GM21717 (cell line): Measurements from ENCODE around the gene ELN.
"Not testable (repeated sequence)": the region's sequence is repeated elsewhere in the genome, so short reads cannot be mapped to it uniquely, and the experiment has no call there.

ENCODE experiments used
- ATAC-seq: cut with Tn5 transposase; IDR thresholded peaks from one replicate; pipeline ENCODE4 v1.9.1; 2021; ENCODE audit warnings: mild to moderate bottlenecking, moderate library complexity; ENCODE audit not compliant: unreplicated experiment

Gene ELN

GRCh38 chr7:74027683-74028320 lies at the start of gene ELN:
Gene ELN, plus strand, starts transcription at chr7:74028173. Its CDS starts 15 bp downstream, at chr7:74028188.
- ATAC-seq, result no peak

- no peak for ATAC-seq
These were observed 49.1 kb upstream of the ELN start for GRCh38 chr7:73978661-73979563.

- not testable (repeated sequence) for ATAC-seq
These were observed 48.3 kb upstream of the ELN start for GRCh38 chr7:73979656-73980055.

- ATAC-seq, result no peak
These were observed 47.8 kb upstream of the ELN start for GRCh38 chr7:73980206-73980605.

- no peak for ATAC-seq
These were observed 46.0 kb upstream of the ELN start for GRCh38 chr7:73981933-73982332.

- no peak for ATAC-seq
These were observed 44.4 kb upstream of the ELN start for GRCh38 chr7:73983437-73984164.

GRCh38 chr7:73984481-73985205 lies 43.3 kb upstream of the ELN start:
- ATAC-seq, result no peak

- no peak for ATAC-seq
These were observed 42.2 kb upstream of the ELN start for GRCh38 chr7:73985737-73986141.

- no peak for ATAC-seq
These were observed 41.8 kb upstream of the ELN start for GRCh38 chr7:73986158-73986631.

GRCh38 chr7:73987298-73987697 lies 40.7 kb upstream of the ELN start:
- no peak for ATAC-seq

GRCh38 chr7:73988197-73988596 lies 39.8 kb upstream of the ELN start:
- ATAC-seq, result no peak

- ATAC-seq, result no peak
These were observed 36.4 kb upstream of the ELN start for GRCh38 chr7:73991522-73992100.

GRCh38 chr7:73992101-73992562 lies 35.8 kb upstream of the ELN start:
- no peak for ATAC-seq

GRCh38 chr7:73994023-73994422 lies 34.0 kb upstream of the ELN start:
- no peak for ATAC-seq

GRCh38 chr7:73994761-73995160 lies 33.2 kb upstream of the ELN start:
- no peak for ATAC-seq

GRCh38 chr7:73995330-73995729 lies 32.6 kb upstream of the ELN start:
- ATAC-seq, result no peak

- ATAC-seq, result no peak
These were observed 32.0 kb upstream of the ELN start for GRCh38 chr7:73995821-73996511.

- no peak for ATAC-seq
These were observed 30.9 kb upstream of the ELN start for GRCh38 chr7:73997056-73997455.

GRCh38 chr7:73999664-74000435 lies 28.1 kb upstream of the ELN start:
- no peak for ATAC-seq
